Measurements from ENCODE around the gene ETNK2.
"Not testable (repeated sequence)": the region's sequence is repeated elsewhere in the genome, so short reads cannot be mapped to it uniquely, and the experiment has no call there.

The ETNK2 gene

DNA sequence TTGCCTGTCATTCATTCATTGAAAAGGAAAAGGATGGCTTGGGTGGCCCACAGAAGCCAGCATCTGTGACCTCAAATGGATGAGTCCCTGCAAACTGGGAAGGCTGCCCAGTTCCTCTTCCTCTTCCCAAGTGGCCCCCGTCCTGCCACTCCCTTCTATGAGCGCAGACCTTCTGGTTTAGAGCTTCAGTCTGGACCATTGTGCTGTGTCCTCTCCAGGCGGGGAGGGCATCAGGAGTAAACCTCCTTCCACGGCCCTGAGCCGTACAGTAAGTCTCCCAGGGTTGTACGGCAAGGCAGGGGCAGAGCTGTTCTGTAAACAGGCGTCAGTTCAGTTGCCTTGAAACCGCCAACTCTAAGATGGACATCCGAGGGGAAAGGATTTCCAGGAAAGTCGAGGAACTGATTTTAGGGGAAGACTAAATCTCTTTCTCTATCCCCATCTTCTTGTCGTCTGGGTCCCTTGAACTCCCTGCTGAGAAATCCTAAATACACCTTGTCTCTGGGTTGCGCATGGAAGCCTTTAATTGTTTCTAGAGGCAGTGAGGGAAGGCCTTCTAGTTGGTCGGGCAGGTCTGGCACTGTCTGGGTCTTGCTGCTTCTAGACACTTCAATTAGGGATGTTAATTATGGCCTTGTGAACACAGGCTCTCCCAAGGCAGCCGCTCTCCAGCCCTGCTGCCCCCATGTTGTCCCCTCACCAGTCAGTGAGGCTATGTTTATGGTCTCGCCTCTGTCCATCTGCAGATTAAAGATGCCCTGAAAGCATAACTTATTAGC is 56.8 kb downstream of the ETNK2 start:
- no peak for DNase-seq (ENCODE audit: low read depth, low spot score)
- H3K9ac ChIP-seq (ENCODE audit: insufficient read length) = no peak overlapping the region
- H3K9me3 ChIP-seq (ENCODE audit: low read depth, low read length) = no peaks in the 10 kb centered on the region
- H3K36me3 ChIP-seq (ENCODE audit: insufficient read depth, low read length) = no peaks in the 10 kb centered on the region
- H3K27ac ChIP-seq = no peak overlapping the region
- TF ChIP-seq POLR2AphosphoS5 (IDR thresholded peaks at IDR 0.05; ENCODE audit: borderline replicate concordance, low read depth, low read length) (no peak), FOXP2 (optimal IDR thresholded peaks at IDR 0.05; ENCODE audit: control extremely low read depth, extremely low read length, insufficient read depth) (no peak), EZH2 (IDR thresholded peaks at IDR 0.05) (no peak)
- H3K4me3 ChIP-seq = no peak overlapping the region

DNA sequence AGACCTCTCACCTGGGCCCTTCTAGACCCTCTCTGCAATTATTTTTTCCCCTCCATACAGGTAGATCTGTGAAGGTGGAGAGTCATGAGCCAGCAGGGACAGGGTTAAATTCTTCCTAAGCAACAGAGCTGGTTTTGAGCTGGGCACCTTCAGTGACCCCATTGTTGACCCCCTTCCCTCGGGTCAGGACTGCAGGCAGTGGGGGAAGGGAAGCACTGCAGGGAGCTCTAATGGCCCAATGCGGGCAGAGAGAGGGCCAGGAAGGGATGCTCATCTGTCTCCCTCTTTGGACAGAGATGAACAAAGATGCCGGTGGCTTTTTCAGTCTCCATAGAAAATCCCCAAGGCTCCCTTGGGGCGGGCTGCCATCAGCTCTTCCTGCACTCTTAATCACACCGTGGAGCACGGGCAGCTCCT is 57.5 kb downstream of the ETNK2 start:
- H3K9ac ChIP-seq (ENCODE audit: insufficient read length) = no peak overlapping the region
- no peaks in the 10 kb centered on the region for H3K9me3 ChIP-seq (ENCODE audit: low read depth, low read length)
- no peak for TF ChIP-seq FOXP2 (optimal IDR thresholded peaks at IDR 0.05; ENCODE audit: control extremely low read depth, extremely low read length, insufficient read depth)
- no peak for TF ChIP-seq POLR2AphosphoS5 (IDR thresholded peaks at IDR 0.05; ENCODE audit: borderline replicate concordance, low read depth, low read length)
- TF ChIP-seq EZH2 (IDR thresholded peaks at IDR 0.05) = no peak
- H3K27ac ChIP-seq = no peak overlapping the region
- no peak overlapping the region for H3K4me3 ChIP-seq
- DNase-seq (ENCODE audit: low read depth, low spot score) = no peak
- H3K36me3 ChIP-seq (ENCODE audit: insufficient read depth, low read length) = no peaks in the 10 kb centered on the region

DNA sequence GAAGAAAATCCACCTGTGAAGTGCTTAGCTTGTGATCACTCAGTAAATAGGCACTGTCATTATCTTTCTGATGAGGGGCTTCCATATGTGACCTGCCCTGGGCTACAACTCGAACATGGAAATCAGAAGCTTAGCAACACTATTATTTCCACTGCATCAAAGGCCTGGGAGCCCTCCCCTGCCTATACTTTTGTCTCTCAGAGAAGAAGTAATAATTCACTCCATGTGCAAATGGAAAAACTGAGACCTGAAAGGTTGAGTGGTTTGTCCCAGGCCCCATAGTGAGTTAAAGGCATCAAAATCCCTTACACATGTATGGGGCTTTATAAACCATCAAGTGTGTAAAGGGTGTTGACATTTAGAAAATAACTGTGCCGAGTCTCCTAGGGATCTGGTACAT is 58.1 kb downstream of the ETNK2 start:
- TF ChIP-seq EZH2 (IDR thresholded peaks at IDR 0.05) (no peak), POLR2AphosphoS5 (IDR thresholded peaks at IDR 0.05; ENCODE audit: borderline replicate concordance, low read depth, low read length) (no peak), FOXP2 (optimal IDR thresholded peaks at IDR 0.05; ENCODE audit: control extremely low read depth, extremely low read length, insufficient read depth) (no peak)
- no peak for DNase-seq (ENCODE audit: low read depth, low spot score)
- H3K27ac ChIP-seq = no peak overlapping the region

DNA sequence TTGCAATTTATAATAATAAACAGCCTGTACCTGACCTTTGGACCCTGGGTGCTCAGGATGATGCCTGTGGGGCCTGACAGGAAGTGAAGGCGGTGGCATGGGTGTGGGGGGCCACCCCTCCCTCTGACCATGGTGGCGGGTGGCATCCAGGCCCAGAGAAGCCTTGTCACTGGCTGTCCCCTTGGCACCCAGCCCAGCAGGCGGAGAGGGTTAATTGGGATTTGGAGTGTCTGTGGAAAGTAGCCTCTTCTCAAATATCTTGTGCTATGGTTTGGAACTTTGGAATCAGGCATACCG is 58.5 kb downstream of the ETNK2 start:
- H3K27ac ChIP-seq = no peak overlapping the region
- H3K4me3 ChIP-seq = peak overlapping the region; percentile 28
- no peak for DNase-seq (ENCODE audit: low read depth, low spot score)
- no peaks in the 10 kb centered on the region for H3K36me3 ChIP-seq (ENCODE audit: insufficient read depth, low read length)
- no peak for TF ChIP-seq EZH2 (IDR thresholded peaks at IDR 0.05)
- no peak for TF ChIP-seq FOXP2 (optimal IDR thresholded peaks at IDR 0.05; ENCODE audit: control extremely low read depth, extremely low read length, insufficient read depth)
- no peak for TF ChIP-seq POLR2AphosphoS5 (IDR thresholded peaks at IDR 0.05; ENCODE audit: borderline replicate concordance, low read depth, low read length)
- H3K9me3 ChIP-seq (ENCODE audit: low read depth, low read length) = no peaks in the 10 kb centered on the region
- no peak overlapping the region for H3K9ac ChIP-seq (ENCODE audit: insufficient read length)

More for the DNA sequence above, 58.1 kb downstream of the ETNK2 start:
- Histone ChIP-seq H3K4me3 (peak overlapping the region; percentile 28), H3K36me3 (ENCODE audit: insufficient read depth, low read length) (no peaks in the 10 kb centered on the region), H3K9me3 (ENCODE audit: low read depth, low read length) (no peaks in the 10 kb centered on the region), H3K9ac (ENCODE audit: insufficient read length) (no peak overlapping the region)

DNA sequence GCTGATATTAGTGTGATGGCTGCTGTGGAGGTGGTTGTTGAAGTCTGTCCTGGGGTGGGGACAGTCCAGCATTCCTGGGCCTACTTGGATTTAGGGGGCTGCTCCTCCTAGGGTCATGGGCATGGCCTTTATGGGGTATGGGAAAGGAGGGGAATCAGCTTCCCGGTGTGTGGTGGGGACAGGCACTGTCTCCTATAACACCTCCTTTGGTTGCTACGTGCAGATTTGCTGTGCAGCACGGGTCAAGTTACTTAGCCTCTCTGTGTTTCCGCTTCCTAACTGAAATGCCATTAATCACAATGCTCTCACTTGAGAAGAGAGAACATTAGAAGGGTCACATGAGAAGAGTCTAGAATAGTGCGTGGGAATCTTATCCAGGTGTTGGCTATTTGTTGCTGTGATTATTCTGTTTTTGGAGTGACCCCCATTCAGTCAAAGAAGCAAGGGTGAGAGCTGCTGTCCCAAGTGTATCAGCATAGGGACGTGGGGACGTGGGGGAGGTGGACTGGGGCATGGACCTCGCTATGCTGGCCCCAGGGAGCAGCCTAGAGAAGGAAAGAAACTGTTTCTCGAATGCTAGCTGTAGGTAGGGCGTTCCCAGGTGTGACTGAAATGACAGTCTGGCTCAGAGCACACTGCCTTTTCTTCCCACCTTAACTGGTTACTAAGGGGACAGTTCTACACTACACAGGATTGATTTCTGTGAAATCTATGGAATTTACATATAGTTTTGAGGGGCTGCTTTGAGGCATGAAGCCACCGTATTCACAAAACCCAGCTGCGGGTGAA is 59.0 kb downstream of the ETNK2 start:
- no peak overlapping the region for H3K27ac ChIP-seq
- H3K36me3 ChIP-seq (ENCODE audit: insufficient read depth, low read length) = no peaks in the 10 kb centered on the region
- H3K4me3 ChIP-seq = peak overlapping the region; percentile 28
- TF ChIP-seq FOXP2 (optimal IDR thresholded peaks at IDR 0.05; ENCODE audit: control extremely low read depth, extremely low read length, insufficient read depth) (no peak), EZH2 (IDR thresholded peaks at IDR 0.05) (no peak), POLR2AphosphoS5 (IDR thresholded peaks at IDR 0.05; ENCODE audit: borderline replicate concordance, low read depth, low read length) (no peak)
- no peaks in the 10 kb centered on the region for H3K9me3 ChIP-seq (ENCODE audit: low read depth, low read length)
- no peak overlapping the region for H3K9ac ChIP-seq (ENCODE audit: insufficient read length)
- DNase-seq (ENCODE audit: low read depth, low spot score) = no peak

DNA sequence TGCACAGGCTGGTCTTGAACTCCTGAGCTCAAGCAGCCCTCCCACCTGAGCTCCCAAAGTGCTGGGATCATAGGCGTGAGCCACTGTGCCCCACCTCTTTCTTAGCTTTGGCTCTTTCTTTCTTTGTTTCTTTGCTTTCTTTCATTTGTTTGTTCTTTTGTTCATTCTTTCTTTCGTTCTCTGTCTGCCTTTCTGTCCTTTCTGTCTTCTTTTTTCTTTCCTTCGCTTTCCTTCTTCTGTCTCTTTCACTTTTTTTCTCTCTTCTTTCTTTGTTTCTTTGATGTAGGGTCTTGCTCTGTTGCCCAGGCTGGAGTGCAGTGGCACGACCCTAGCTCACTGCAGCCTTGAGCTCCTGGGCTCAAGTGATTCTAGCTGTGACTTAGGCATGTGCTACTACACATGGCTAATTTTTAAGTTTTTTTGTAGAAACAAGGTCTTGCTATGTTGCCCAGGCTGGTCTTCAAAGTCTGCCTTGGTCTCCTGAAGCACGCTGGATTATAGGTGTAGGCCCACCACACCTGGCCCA is 60.0 kb downstream of the ETNK2 start:
- no peak overlapping the region for H3K9ac ChIP-seq (ENCODE audit: insufficient read length)
- H3K27ac ChIP-seq = no peak overlapping the region
- no peaks in the 10 kb centered on the region for H3K36me3 ChIP-seq (ENCODE audit: insufficient read depth, low read length)
- no peaks in the 10 kb centered on the region for H3K9me3 ChIP-seq (ENCODE audit: low read depth, low read length)
- no peak for TF ChIP-seq POLR2AphosphoS5 (IDR thresholded peaks at IDR 0.05; ENCODE audit: borderline replicate concordance, low read depth, low read length)
- no peak for TF ChIP-seq EZH2 (IDR thresholded peaks at IDR 0.05)
- H3K4me3 ChIP-seq = no peak overlapping the region
- DNase-seq (ENCODE audit: low read depth, low spot score) = no peak

DNA sequence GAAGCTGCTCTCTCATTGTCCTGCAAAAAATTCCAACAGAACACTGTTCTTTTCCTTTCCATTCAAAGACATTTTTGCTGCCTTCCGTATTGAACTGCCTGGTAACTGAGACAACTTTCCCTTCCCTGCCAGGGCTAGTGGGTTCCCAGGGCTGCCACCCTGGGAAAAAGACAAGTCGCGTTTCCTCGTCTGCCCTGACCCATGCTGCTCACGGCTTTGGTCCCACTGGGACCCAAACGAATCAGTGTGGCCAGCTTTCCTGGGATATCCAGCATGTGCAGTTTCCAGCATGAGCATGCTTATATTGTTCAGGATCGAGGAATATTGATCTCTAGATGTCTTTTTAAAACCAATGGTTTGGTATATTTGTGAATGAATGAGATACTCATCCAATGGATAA is 60.8 kb downstream of the ETNK2 start:
- Histone ChIP-seq H3K4me3 (no peak overlapping the region), H3K27ac (no peak overlapping the region), H3K9me3 (ENCODE audit: low read depth, low read length) (no peaks in the 10 kb centered on the region), H3K9ac (ENCODE audit: insufficient read length) (no peak overlapping the region), H3K36me3 (ENCODE audit: insufficient read depth, low read length) (no peaks in the 10 kb centered on the region)
- TF ChIP-seq FOXP2 (optimal IDR thresholded peaks at IDR 0.05; ENCODE audit: control extremely low read depth, extremely low read length, insufficient read depth) (no peak), EZH2 (IDR thresholded peaks at IDR 0.05) (no peak), POLR2AphosphoS5 (IDR thresholded peaks at IDR 0.05; ENCODE audit: borderline replicate concordance, low read depth, low read length) (no peak)
- DNase-seq (ENCODE audit: low read depth, low spot score) = no peak

DNA sequence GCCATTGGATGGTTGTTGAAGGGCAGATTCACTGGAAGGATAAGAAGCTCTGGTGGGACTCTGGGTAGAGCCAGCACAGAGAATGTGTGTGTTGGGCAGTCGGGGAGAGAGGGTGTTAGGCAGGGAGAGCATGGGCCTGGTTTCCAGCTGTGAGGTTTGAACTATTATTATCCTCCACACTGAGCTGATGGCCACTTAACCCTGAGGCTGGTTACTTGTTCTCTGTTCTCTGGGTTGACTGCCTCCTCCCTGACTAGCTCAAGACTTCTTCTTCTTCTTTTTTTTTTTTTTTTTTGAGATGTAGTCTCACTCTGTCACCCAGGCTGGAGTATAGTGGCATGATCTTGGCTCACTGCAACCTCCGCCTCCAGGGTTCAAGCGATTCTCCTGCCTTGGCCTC is 61.7 kb downstream of the ETNK2 start:
- H3K36me3 ChIP-seq (ENCODE audit: insufficient read depth, low read length); DNase-seq (ENCODE audit: low read depth, low spot score); H3K9me3 ChIP-seq (ENCODE audit: low read depth, low read length); H3K4me3 ChIP-seq; H3K9ac ChIP-seq (ENCODE audit: insufficient read length); H3K27ac ChIP-seq: not testable (repeated sequence)
